Fibroblast of pulmonary artery (primary cell): ENCODE results near the gene PRSS22.

Source experiments
- DNase-seq: peaks from one replicate; pipeline ENCODE4 v3.0.0-alpha.2; 2010; ENCODE audit warnings: low read depth
- H3K4me3 ChIP-seq: replicated peaks from 2 replicates; pipeline ENCODE4 v1.5.1; 2011; ENCODE audit warnings: low read depth, mild to moderate bottlenecking, control low read depth, low read length, moderate library complexity
- CTCF ChIP-seq: IDR thresholded peaks from 2 replicates; pipeline ENCODE4 v1.5.1; 2011; ENCODE audit warnings: mild to moderate bottlenecking, control low read depth, low read length, inconsistent platforms; ENCODE audit errors: missing control alignments

PRSS22 gene

GRCh38 chr16:2822496-2822895, 35.5 kb downstream of the PRSS22 start:
- no peak for TF ChIP-seq CTCF
- no peak for DNase-seq
- no peak overlapping the region for H3K4me3 ChIP-seq

GRCh38 chr16:2822158-2822495, 35.8 kb downstream of the PRSS22 start:
- DNase-seq: no peak
- H3K4me3 ChIP-seq: no peak overlapping the region
- TF ChIP-seq CTCF: no peak

- no peak for DNase-seq
- TF ChIP-seq CTCF: no peak
- no peak overlapping the region for H3K4me3 ChIP-seq
These were observed 36.3 kb downstream of the PRSS22 start for GRCh38 chr16:2821487-2822157.

GRCh38 chr16:2820836-2821486, 37.0 kb downstream of the PRSS22 start:
- no peak for TF ChIP-seq CTCF
- H3K4me3 ChIP-seq: no peak overlapping the region
- DNase-seq: no peak

- H3K4me3 ChIP-seq: no peak overlapping the region
- no peak for DNase-seq
- TF ChIP-seq CTCF: no peak
These were observed 37.8 kb downstream of the PRSS22 start for GRCh38 chr16:2819939-2820835.

GRCh38 chr16:2819179-2819938, 38.6 kb downstream of the PRSS22 start:
- no peak overlapping the region for H3K4me3 ChIP-seq
- DNase-seq: no peak
- no peak for TF ChIP-seq CTCF
